GM19452 (cell line): Measurements from ENCODE around the gene KRTAP9-7.

ENCODE experiments used
- ATAC-seq: cut with Tn5 transposase; IDR thresholded peaks from one replicate; pipeline ENCODE4 v1.9.1; 2021; ENCODE audit not compliant: unreplicated experiment

Gene KRTAP9-7

DNA sequence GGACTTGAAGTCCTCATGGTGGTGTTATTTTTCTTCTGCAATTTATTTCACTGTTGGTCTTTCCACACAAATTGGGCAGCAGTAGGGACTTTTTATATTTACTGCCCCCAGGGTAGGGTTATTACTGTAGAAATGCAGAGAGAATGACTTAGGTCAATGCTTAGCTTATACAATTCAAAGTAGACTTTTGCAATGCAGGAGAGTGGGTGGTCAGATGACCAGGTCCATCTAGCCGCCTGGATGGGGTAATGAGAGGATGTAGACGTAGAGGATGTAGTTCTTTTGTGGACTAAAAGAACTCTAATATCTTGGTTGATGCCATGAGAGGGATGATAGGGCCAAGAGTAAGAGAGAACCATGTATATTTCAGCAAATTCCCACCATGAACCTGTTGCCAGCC is 42.7 kb downstream of the KRTAP9-7 start:
- no peak for ATAC-seq

DNA sequence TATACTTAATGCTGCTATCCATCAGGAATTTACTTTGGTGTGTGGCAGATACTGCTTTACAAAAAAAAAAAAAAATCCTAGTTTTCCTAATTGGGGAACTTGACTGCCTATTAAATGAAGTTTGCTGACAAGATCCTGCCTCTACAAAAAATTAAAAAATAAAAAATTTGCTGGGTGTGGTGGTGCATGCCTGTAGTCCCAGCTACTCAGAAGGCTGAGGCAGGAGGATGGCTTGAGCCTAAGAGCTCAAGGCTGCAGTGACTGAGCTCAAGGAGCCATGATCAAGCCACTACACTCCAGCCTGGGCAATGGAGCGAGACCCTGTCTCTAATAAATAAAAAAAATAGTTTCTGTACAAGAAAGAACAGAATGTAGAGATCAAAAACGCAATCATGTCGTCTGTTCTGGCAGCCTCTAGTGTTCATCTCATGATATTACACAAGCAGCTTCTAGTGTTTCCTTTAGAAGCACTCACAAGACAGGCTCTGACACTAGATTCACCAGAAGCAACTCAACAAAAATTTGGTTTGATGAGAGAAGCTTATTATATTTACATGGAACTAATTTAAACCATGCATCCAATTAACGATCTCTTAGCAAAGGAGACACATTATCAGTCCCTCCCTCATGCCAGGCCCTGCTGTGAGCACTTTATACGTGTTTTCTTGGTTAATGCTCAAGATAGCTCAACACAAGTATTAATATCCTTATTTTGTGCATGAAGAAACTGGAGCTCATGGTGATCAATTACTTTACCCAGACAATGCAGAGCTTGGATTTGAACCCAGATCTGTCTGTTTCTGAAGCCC is 46.8 kb downstream of the KRTAP9-7 start:
- ATAC-seq = no peak

DNA sequence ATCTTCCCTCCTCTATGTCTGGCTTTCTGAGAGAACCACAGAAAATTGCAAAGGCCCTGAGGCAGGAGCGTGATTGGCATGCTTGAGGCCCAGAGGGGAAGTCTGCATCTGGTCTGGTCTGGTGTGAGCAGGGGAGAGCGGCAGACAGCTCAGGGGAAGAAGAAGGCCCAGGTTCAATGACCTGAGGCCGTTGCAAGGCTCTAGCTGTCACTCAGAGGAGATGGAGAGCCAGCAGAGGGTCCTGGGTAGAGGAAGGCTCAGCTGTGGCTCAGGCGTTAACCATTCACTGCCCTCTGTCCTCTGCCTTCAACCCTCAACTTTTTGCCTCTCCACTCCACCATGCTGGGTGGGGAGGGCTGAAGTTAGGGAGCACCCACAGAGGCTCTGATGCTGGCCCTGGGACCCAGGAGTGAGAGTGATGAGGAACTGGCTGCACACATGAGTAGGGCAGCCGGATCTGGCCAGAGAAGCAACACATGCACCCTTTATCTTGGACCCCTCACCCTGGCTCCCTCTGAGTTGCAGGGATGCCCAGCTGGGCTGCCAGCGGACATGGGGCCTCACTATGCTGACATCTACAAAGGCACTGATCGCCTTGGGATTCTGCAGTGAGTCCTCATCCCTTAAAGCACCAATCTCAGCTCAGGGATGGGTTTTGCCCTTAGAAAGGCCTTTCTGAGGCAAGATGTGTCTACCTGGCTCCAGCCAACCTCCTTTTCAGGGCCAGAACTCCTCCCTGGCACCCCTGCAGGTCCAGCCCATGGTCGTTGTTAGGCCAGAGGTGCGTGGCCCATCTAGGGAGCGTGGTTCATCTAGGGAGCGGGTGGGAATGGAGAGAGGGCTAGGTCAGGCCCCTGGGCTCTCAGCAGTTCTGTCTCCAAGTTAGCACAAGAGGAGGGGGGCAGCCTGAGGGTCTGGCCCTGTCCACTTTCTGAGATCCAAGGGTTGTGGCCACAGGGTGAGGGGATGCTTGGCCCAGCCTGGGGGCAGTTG is 47.7 kb downstream of the KRTAP9-7 start:
- ATAC-seq = no peak

DNA sequence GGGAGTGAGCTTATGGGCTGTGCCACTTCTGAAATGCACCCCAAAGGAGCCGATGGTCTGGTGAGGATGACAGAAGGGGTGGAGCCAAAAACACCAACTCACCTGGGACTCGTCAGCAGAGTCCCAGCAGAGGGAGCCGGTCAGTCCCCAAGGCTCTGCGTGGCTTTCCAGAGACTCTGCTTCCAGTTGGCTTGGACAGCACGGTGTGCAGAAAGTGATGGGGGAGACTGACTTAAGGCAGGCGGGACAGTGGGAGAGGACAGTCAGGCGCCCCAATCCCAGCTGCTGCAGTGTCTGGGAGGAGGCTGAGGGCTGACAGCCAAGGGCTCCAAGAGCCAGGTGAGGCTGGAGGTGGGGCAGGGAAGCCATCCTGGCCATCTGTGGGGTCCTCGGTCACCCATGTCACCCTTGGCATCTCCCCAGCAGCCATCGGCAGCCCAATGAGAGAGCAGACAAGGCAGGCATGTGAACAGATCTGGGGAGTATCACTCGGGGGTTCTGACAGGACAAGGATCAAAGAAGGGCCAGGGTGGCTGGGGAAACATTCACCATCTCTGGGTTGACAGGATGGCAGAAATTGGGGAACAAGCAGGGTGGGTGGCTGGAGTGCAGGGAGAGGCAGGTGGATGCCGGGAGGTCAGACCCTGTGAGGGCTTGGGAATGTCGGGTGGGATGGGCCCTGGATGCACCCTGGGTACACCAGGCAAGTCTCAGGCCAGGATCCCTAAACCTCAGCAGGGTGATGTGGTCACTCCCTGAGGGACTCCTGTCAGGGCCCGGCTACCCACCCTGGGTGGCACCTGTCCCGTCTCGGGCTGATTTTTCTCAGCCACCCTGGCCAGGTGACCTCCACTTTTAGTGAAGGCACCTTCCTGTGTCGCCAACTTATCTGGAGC is 48.9 kb downstream of the KRTAP9-7 start:
- no peak for ATAC-seq

DNA sequence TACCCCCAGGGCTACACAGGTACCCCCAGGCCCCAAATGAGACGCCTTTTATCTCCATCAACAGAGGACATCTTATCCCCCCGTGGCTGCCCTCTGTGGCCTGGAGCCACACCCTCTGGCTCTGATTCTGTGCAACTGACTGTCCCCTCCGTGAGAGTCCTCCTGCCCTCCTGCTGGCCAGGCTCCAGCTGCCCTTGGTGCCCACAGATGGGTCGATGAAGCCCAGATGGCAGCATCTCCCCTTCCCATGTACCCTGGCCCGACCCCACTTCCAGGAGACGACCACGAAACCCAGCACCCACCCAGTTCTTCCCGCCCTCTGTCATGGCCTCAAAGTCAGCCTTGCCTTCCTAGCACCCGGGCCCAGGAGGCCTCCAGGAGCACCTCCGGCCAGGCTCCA is 49.6 kb downstream of the KRTAP9-7 start:
- ATAC-seq = no peak

DNA sequence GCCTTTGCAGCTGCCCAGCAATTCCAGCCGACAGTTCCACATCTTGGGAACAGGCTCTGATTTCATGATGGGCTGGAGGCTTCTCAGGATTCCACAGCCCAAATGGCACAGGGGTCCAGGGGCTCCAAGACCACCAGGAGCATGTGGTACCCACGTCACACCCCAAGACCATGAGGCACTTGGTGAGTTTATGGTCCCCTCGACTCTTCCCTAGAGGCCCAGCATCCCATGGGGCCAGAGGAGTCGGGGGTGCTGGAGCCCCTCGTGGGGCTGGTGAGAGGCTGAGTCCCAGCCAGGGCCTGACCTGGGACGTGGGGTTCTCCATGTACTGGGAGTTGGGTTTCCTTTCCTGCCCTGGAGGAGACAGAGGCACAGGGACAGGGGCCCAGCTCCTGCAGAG is 50.1 kb downstream of the KRTAP9-7 start:
- no peak for ATAC-seq
